Fibroblast of skin of scalp (primary cell): ENCODE results near the gene SOWAHC. TPM values are rescaled to one million over a fixed set of nuclear protein-coding genes. Genes with fewer than 3 reads are reported as not detected.
"Not testable (repeated sequence)": the region's sequence is repeated elsewhere in the genome, so short reads cannot be mapped to it uniquely, and the experiment has no call there.

Experiments used
- DNase-seq: peaks from one replicate; pipeline ENCODE4 v3.0.0-alpha.2; 2013
- polyA plus RNA-seq, 2 experiments: library from polyadenylated mRNA; unstranded; fragments of 120-200 nt; gene quantifications; one replicate each; pipeline ENCODE4 v1.2.1, GENCODE V29; 2013; ENCODE audit not compliant: insufficient read length in 2 of 2

The SOWAHC gene
- 6.9 TPM for polyA plus RNA-seq (2013, experiment 1 of 2; ENCODE audit: insufficient read length)
- polyA plus RNA-seq (2013, experiment 2 of 2; ENCODE audit: insufficient read length), result 7.6 TPM

GRCh38 chr2:109613922-109614714 lies at the start of gene SOWAHC, which contains the start of gene SEPTIN10:
TSS of gene SOWAHC (plus strand) at chr2:109614364. CDS start at chr2:109614490, 126 bp downstream.
TSS of gene SEPTIN10 (minus strand) at chr2:109613966. CDS start at chr2:109613827, 139 bp downstream.
- peak; percentile 100 for DNase-seq

- DNase-seq, result no peak
Observed at GRCh38 chr2:109575373-109575772, 38.8 kb upstream of the SOWAHC start.

GRCh38 chr2:109577630-109578029 lies 36.5 kb upstream of the SOWAHC start:
- DNase-seq, result not testable (repeated sequence)

DNA sequence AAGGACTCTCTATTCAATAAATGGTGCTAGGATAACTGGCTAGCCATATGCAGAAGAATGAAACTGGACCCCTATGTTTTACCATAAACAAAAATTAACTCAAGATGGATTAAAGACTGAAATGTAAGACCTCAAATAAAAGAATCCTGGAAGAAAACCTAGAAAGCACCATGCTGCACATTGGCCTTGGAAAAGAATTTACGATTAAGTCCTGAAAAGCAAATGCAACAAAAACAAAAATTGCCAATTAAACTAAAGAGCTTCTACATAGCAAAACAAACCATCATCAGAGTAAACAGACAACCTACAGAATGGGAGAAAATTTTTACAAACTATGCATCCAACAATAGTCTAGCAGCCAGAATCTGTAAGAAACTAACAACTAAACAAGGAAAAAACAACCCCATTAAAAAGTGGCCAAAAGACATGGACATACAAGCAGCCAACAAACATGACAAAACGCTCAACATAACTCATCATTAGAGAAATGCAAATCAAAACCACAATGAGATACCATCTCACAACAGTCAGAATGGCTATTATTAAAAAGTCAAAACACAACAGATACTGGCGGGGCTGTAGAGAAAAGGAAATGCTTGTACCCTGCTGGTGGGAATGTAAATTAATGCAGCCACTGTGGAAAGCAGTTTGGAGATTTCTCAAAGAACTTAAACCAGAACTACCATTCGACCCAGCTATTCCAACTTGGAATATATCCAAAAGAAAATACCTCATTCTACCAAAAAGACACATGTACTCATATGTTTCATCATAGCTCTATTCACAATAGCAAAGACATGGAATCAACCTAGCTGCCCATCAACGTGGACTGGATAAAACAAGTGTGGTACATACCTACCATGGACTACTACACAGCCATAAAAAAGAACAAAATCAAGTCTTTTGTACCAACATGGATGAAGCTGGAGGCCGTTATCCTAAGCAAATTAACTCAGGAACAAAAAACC lies 31.0 kb upstream of the SOWAHC start:
- DNase-seq, result peak; percentile 50

DNA sequence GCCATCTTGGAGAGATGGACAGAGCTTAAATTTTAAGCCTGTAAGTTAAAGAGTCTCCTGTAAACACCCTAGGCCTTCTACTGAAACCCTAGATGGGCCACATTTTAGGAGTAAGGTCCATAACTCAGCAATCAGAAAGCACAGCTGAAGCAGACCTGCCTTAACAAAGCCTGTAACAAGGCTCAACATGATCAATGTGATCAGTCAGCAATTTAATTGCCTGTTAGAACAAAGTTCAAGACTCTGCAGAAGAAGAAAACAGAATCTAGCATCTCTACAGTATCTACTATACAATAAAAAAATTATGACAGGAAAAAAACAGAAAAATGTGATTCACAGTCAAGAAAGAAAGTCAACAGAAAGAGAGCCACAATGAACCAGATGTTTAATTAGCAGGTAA lies 27.5 kb upstream of the SOWAHC start:
- no peak for DNase-seq

GRCh38 chr2:109591206-109591605 lies 23.0 kb upstream of the SOWAHC start:
- DNase-seq, result peak; percentile 29

GRCh38 chr2:109592905-109593304 lies 21.3 kb upstream of the SOWAHC start:
- no peak for DNase-seq

- no peak for DNase-seq
Observed at GRCh38 chr2:109594246-109594885, 19.8 kb upstream of the SOWAHC start.

- DNase-seq, result no peak
Observed at GRCh38 chr2:109595644-109596043, 18.5 kb upstream of the SOWAHC start.

DNA sequence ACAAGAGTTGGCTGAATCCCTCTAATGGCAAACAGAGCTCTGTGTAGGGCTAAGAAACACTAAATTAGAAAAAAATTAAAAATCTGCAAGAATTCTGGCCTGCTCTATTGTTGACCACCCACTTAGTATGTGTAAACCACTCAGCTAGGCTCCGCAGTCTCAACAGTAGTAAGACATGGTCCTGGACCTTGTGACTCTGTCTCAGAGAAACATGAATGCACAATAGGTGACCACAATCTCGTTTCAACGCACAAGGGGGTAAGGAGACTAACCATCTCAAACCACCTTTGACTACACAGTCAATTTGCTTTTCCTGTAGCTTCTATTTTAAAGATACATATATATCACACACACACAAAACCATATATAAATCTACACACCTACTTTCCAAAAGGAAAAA lies 16.9 kb upstream of the SOWAHC start:
- DNase-seq, result no peak

- no peak for DNase-seq
Observed at GRCh38 chr2:109601783-109602182, 12.4 kb upstream of the SOWAHC start.

DNA sequence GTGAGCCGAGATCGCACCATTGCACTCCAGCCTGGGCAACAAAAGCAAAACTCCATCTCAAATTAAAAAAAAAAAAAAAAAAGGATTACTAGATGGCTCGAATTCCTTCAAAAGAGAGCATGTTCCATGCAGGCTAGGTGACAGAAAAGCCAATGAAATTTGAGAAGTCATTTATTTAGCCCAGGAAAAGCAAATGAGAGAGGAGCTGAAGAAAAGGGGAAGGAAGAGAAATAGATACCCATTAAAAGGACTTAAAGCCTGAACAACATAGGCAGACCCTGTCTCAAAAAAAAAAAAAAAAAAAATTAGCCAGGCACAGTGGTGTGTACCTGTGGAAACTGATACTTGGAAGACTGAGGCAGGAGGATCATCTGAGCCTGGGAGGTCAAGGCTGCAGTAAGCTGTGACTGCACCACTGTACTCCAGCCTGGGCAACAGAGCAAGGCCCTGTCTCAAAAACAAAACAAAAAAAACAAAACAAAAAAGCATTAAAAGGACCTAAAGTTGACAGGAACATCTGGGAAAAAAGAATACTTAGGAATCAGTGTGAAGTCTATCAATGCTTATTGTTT lies 11.5 kb upstream of the SOWAHC start:
- DNase-seq, result no peak

- DNase-seq, result no peak
Observed at GRCh38 chr2:109604597-109604996, 9.6 kb upstream of the SOWAHC start.

DNA sequence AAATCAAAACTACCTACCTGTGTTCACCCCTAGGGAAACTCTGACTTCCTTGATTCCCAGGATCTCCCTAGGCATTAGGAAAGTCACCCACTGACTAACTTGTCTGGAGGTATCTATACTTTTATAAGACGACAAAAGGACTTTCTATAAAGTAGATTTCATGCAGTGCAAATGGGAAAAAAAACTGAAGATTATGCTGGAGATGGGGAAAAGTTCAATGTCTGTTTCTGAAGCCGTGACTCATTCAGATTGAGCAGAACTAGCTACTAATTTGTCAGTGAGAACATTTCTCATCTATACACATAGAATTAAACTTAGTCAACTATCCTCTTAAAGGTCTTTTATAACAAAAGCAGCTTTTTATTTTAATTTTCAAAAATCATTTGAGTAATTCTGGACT lies 6.4 kb upstream of the SOWAHC start:
- peak; percentile 25 for DNase-seq

DNA sequence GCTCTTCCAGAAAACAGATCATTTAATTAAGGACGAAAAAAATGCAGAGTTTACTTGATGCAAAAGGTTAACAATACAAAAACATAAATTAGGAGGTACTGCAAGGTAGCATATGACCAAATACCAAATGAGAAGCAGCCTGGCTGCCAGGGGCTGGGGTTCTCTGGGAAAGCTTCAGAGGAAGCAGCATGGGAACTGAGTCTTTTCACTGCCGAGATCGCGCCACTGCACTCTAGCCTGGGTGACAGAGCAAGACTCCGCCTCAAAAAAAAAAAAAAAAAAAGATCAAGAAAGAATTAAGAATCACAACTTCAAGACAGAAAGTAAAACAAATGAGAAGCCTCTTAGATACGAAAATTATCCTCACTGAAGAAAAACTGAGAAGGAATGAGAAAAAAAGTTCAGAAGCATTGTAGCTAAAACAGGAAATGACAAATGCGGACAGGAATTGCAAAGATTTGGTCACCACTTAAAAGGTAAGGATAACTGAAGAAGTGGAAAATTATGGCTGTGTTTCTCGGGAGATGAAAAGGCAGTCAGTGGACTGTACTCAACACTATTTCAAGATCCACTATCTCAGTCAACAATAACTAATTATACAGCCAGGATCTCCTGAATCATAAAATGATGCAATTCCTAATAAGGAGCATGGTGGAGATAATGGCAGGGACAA lies 4.7 kb upstream of the SOWAHC start:
- DNase-seq, result peak; percentile 70

DNA sequence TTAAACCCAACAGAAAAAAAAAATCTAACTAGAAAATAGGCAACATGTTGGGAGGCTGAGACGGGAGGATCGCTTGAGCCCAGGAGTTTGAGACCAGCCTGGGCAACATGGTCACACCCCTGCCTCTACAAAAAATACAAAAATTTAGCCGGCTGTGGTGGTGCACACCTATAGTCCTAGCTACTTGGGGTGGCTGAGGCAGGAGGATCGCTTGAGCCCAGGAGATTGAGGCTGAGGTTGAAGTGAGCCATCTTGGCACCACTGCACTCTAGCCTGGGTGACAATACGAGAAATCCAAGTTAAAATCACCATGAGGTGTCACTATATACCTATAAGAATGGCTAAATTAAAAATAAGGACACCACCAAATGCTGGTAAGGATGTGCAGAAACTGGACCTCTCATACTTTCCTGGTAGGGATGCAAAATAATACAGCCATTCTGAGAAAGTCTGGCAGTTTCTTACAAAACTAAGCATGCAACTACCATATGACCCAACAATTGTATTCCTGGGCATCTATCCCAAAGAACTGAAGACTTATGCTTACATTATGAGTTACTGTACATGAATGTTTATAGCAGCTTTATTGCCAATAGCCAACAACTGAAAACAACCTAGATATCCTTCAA lies 2.6 kb upstream of the SOWAHC start:
- DNase-seq, result peak; percentile 82

- DNase-seq, result peak; percentile 56
Observed at GRCh38 chr2:109613081-109613921, 863 bp upstream of the SOWAHC start.

DNA sequence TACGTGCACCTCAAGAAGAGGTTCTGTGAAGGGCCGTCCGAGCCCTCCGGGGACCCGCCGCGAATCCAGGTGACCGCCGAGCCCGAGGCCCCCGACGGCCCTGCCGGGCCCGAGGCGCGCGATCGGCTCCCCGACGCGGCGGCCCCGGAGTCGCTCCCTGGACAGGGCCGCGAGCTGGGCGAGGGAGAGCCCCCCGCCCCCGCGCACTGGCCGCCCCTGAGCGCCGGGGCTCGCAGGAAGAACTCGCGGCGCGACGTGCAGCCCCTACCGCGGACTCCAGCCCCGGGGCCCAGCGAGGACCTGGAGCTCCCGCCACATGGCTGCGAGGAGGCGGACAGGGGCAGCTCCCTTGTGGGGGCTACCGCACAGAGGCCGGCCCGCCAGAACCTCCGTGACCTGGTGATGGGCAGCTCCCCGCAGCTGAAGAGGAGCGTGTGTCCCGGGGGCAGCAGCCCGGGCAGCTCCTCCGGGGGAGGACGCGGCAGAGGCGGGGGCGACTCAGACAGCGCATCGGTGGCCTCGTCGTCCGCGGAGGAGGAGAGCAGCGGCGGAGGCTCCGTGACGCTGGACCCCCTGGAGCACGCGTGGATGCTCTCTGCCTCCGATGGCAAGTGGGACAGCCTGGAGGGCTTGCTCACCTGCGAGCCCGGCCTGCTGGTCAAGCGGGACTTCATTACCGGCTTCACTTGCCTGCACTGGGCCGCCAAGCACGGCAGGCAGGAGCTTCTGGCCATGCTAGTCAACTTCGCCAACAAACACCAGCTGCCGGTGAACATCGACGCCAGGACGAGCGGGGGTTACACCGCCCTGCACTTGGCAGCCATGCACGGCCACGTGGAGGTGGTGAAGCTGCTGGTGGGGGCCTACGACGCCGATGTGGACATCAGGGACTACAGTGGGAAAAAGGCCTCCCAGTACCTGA lies 812 bp downstream of the SOWAHC start:
- DNase-seq, result peak; percentile 8

- DNase-seq, result no peak
Observed at GRCh38 chr2:109615637-109616144, 1.5 kb downstream of the SOWAHC start.
